PC-9 (cell line): ENCODE results near the gene UCHL3. TPM values are rescaled to one million over a fixed set of nuclear protein-coding genes. Genes with fewer than 3 reads are reported as not detected.

ENCODE experiments used
- BruUV-seq: library from RNA; stranded (reverse); fragments of 400-500 nt; replicated peaks from 2 replicates; lab custom pipeline; 2021; lab: Mats Ljungman, UMichigan
- CTCF ChIA-PET: fragments of 300-600 bp; sonication (Branson Sonifier 250); formaldehyde crosslinking; loops from one replicate; lab custom pipeline; 2022; ENCODE audit warnings: antibody characterized with exemption; lab: Charles Lee
- POLR2A ChIA-PET: fragments of 300-600 bp; sonication (Branson Sonifier 250); formaldehyde crosslinking; loops from one replicate; lab custom pipeline; 2022; ENCODE audit warnings: antibody characterized with exemption; ENCODE audit not compliant: unreplicated experiment; lab: Charles Lee
- DNase-seq, 2 experiments: peaks; one replicate each; pipeline versions ENCODE4 v3.0.0 to v3.0.0-alpha.2; 2015 to 2022; ENCODE audit warnings: mixed read lengths in 1 of 2
- H2AFZ ChIP-seq: fragments of 200-600 bp; sonication (generic); 2 replicates; pipeline ENCODE4 v1.8.1; 2017; ENCODE audit warnings: antibody characterized with exemption
- H3F3A ChIP-seq: fragments of 200-600 bp; sonication (generic); 2 replicates; pipeline ENCODE4 v1.8.1; 2017; ENCODE audit warnings: antibody characterized with exemption, mild to moderate bottlenecking, low read depth; ENCODE audit not compliant: insufficient read depth
- H3K27ac ChIP-seq: fragments of 200-600 bp; sonication (generic); 2 replicates; pipeline ENCODE4 v1.6.1; 2016; ENCODE audit warnings: mixed run types
- H3K27me3 ChIP-seq: fragments of 200-600 bp; sonication (generic); 2 replicates; pipeline ENCODE4 v1.6.1; 2016; ENCODE audit warnings: low read depth, mixed run types; ENCODE audit not compliant: insufficient read depth
- H3K36me3 ChIP-seq: fragments of 200-600 bp; sonication (generic); 2 replicates; pipeline ENCODE4 v1.6.1; 2016; ENCODE audit warnings: low read depth, mixed run types
- H3K4me1 ChIP-seq: fragments of 200-600 bp; sonication (generic); replicated peaks from 2 replicates; pipeline ENCODE4 v1.6.1; 2016; ENCODE audit warnings: mixed run types; ENCODE audit not compliant: insufficient read depth
- H3K4me2 ChIP-seq: fragments of 200-600 bp; sonication (generic); 2 replicates; pipeline ENCODE4 v1.6.1; 2017; ENCODE audit warnings: mixed run types
- H3K4me3 ChIP-seq: fragments of 200-600 bp; sonication (generic); 2 replicates; pipeline ENCODE4 v1.6.1; 2016; ENCODE audit warnings: mixed run types
- H3K79me2 ChIP-seq: fragments of 200-600 bp; sonication (generic); 2 replicates; pipeline ENCODE4 v1.6.1; 2017; ENCODE audit warnings: low read depth, mixed run types
- H3K9me2 ChIP-seq: fragments of 200-600 bp; sonication (generic); 2 replicates; pipeline ENCODE4 v1.8.1; 2017; ENCODE audit warnings: mild to moderate bottlenecking; ENCODE audit not compliant: insufficient read depth
- H3K9me3 ChIP-seq: fragments of 200-600 bp; sonication (generic); 2 replicates; pipeline ENCODE4 v1.8.1; 2016; ENCODE audit warnings: low read depth; ENCODE audit not compliant: insufficient read depth
- H4K20me1 ChIP-seq: fragments of 200-600 bp; sonication (generic); 2 replicates; pipeline ENCODE4 v1.8.1; 2017; ENCODE audit not compliant: insufficient read depth
- CTCF ChIP-seq: fragments of 200-600 bp; sonication (generic); conservative IDR thresholded peaks from 2 replicates; pipeline ENCODE4 v1.6.1; 2017; ENCODE audit warnings: mixed run types, antibody characterized with exemption, mild to moderate bottlenecking, moderate library complexity
- EZH2 ChIP-seq: fragments of 200-600 bp; sonication (generic); IDR thresholded peaks from 2 replicates; pipeline ENCODE4 v1.8.0; 2017; ENCODE audit warnings: antibody characterized with exemption, low read depth
- intact Hi-C: fragments of 100-400 bp; cut with micrococcal nuclease; formaldehyde crosslinking; loops from one replicate; pipeline ENCODE4 v1.10.0; 2022; ENCODE audit not compliant: unreplicated experiment
- total RNA-seq: library from RNA; stranded (reverse); gene quantifications from 2 replicates; pipeline ENCODE4 v1.2.3, GENCODE V29; 2021

Gene UCHL3
- total RNA-seq, 1 experiment from 2014 or later, result 54.9 TPM

- ChIA-PET POLR2A (no interaction called here), CTCF (no interaction called here)
- no peak overlapping the region for H2AFZ ChIP-seq
- intact Hi-C loops, result no loop called here
- H3K27ac ChIP-seq, result no peak overlapping the region
- H3K27me3 ChIP-seq, result no peaks in the 10 kb centered on the region
- H3K4me1 ChIP-seq, result no peaks in the 10 kb centered on the region
- DNase-seq, result no peak
- H3K79me2 ChIP-seq, result no peaks in the 10 kb centered on the region
- no peak overlapping the region for H3K4me3 ChIP-seq
- peaks cover 20% of the 10 kb centered on the region; the same call in 1 of the 2 replicates for H3K36me3 ChIP-seq
- no peak for TF ChIP-seq CTCF
- no peak for TF ChIP-seq EZH2
- H3K9me3 ChIP-seq, result peaks cover 8% of the 10 kb centered on the region; the same call in 1 of the 2 replicates
- H3K9me2 ChIP-seq, result no peaks in the 10 kb centered on the region
- no peak overlapping the region for H3K4me2 ChIP-seq
- 0 out of 2 replicates have a peak, but pooled peaks cover 3% of the 10 kb centered on the region for H4K20me1 ChIP-seq
- no peaks in the 10 kb centered on the region; the same call in 1 of the 2 replicates for H3F3A ChIP-seq
- no TSS peak for BruUV-seq
These were observed 35.6 kb downstream of the UCHL3 start for GRCh38 chr13:75585153-75585552.

- H3K36me3 ChIP-seq, result 0 out of 2 replicates have a peak, but pooled peaks cover 17% of the 10 kb centered on the region
- H3K4me2 ChIP-seq, result no peak overlapping the region
- H3K79me2 ChIP-seq, result no peaks in the 10 kb centered on the region
- H3K4me1 ChIP-seq, result no peaks in the 10 kb centered on the region
- H3K9me3 ChIP-seq, result peaks cover 8% of the 10 kb centered on the region; the same call in 1 of the 2 replicates
- no peak overlapping the region for H3K27ac ChIP-seq
- intact Hi-C loops, result no loop called here
- TF ChIP-seq EZH2 (no peak), CTCF (no peak)
- H3K9me2 ChIP-seq, result no peaks in the 10 kb centered on the region
- no peak overlapping the region for H3K4me3 ChIP-seq
- no peak for DNase-seq
- no peaks in the 10 kb centered on the region; the same call in 1 of the 2 replicates for H3F3A ChIP-seq
- H3K27me3 ChIP-seq, result no peaks in the 10 kb centered on the region
- no peak overlapping the region for H2AFZ ChIP-seq
- no peaks in the 10 kb centered on the region for H4K20me1 ChIP-seq
- no TSS peak for BruUV-seq
- POLR2A ChIA-PET, result no interaction called here
- CTCF ChIA-PET, result no interaction called here
These were observed 38.1 kb downstream of the UCHL3 start for GRCh38 chr13:75587679-75588078.

GRCh38 chr13:75596657-75597182 lies 47.1 kb downstream of the UCHL3 start:
- no peak for DNase-seq
- Histone ChIP-seq H3K9me3 (no peaks in the 10 kb centered on the region), H3F3A (no peaks in the 10 kb centered on the region), H3K4me2 (no peak overlapping the region), H4K20me1 (0 out of 2 replicates have a peak, but pooled peaks cover 3% of the 10 kb centered on the region), H3K36me3 (peaks cover 24% of the 10 kb centered on the region), H3K79me2 (no peaks in the 10 kb centered on the region), H2AFZ (no peak overlapping the region), H3K4me3 (no peak overlapping the region), H3K27me3 (no peaks in the 10 kb centered on the region), H3K4me1 (no peaks in the 10 kb centered on the region), H3K9me2 (no peaks in the 10 kb centered on the region), H3K27ac (no peak overlapping the region)
- ChIA-PET CTCF (no interaction called here), POLR2A (no interaction called here)
- intact Hi-C loops, result no loop called here
- no TSS peak for BruUV-seq
- TF ChIP-seq EZH2, result no peak
- TF ChIP-seq CTCF, result no peak
